22Rv1 (cell line): ENCODE results near the gene GLRX3.

Experiments
- H3K27ac ChIP-seq: fragments of 450-650 bp; 2 replicates; pipeline ENCODE4 v1.5.1; 2017
- ZFX ChIP-seq: fragments of 450-650 bp; IDR thresholded peaks from 2 replicates; pipeline ENCODE4 v1.6.1; 2017; ENCODE audit warnings: antibody characterized with exemption, borderline replicate concordance
- TF ChIP-seq, protein P1 (sequence below): fragments of 450-650 bp; IDR thresholded peaks from 2 replicates; pipeline ENCODE4 v1.5.1; 2017; ENCODE audit warnings: mild to moderate bottlenecking

The GLRX3 gene

DNA sequence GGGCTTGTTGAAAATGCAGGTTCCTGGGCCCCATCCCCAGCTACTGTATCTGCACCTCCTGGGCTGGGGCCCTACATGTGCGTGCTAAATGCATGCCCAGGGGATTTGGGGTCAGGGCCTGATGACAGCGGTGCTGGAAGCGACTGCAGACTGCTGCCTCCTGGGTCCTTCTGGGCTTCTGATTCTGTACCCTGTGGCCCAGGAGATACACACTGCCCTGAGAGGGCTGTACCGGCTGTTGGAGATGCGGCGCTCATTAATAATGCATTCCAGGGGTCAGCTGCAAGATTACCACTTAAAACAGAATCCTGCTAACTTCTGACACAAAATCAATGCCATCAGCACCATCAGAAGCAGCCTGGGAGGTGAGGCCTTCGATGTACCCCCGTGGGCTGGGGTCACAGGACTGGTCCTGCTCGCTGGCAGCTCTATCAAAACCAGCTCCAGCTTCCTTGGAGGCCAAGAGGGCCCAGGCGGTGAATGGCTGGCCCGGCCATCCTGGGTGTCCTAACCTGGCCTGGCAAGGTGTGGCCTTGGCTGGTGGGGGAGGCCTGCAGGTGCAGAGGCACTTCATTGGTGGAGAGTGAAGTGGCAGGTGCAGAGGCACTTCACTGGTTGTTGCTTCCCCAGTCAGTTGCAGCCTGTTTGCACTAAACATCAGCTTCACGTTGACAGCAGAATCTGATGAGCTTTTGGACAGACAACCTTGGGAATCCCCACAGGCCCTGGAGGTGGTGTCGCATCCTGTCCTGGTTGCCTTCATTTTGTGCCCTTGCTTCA, 79.2 kb downstream of the GLRX3 start:
- H3K27ac ChIP-seq = no peak overlapping the region
- TF ChIP-seq, protein P1, sequence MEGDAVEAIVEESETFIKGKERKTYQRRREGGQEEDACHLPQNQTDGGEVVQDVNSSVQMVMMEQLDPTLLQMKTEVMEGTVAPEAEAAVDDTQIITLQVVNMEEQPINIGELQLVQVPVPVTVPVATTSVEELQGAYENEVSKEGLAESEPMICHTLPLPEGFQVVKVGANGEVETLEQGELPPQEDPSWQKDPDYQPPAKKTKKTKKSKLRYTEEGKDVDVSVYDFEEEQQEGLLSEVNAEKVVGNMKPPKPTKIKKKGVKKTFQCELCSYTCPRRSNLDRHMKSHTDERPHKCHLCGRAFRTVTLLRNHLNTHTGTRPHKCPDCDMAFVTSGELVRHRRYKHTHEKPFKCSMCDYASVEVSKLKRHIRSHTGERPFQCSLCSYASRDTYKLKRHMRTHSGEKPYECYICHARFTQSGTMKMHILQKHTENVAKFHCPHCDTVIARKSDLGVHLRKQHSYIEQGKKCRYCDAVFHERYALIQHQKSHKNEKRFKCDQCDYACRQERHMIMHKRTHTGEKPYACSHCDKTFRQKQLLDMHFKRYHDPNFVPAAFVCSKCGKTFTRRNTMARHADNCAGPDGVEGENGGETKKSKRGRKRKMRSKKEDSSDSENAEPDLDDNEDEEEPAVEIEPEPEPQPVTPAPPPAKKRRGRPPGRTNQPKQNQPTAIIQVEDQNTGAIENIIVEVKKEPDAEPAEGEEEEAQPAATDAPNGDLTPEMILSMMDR = no peak
- TF ChIP-seq ZFX = no peak

DNA sequence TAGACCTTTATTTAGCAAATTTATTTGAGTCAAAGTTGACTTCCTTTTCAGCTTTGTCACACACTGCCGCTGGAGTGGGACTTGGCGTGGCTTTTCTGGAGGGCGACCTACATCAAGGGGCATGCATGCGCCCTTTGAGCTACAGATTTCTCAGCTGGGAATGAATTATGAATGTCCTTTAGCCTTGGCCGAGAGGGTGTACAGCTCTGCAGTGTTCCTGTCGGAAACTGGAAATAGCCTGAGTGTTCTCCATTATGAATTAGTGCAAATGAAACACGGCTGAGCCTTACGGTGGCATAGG, 79.7 kb downstream of the GLRX3 start:
- no peak overlapping the region for H3K27ac ChIP-seq
- TF ChIP-seq, protein P1 = no peak
- TF ChIP-seq ZFX = no peak

DNA sequence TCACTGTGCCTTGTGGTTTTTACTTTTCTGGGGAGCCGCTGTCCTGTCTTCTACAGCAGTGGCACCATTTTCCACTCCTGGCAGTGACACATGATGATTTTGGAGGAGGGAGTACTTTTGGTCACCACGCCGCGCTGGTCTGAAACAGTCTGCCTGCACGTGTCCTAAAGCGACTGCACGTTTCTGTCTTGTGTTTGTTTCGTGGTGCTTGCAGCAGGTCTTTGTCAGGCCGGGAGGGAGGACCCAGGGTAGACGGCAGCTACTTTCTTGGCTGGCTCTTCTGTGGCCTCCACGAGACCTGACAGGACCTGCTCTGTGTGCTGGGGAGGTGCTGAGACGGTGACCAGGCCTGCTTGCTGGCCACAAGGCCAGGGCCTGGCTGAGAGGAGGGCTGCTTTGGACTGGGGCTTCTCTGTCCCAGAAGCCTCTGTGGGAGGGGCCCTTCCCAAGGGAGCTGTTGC, 82.0 kb downstream of the GLRX3 start:
- TF ChIP-seq, protein P1 = no peak
- TF ChIP-seq ZFX = no peak

DNA sequence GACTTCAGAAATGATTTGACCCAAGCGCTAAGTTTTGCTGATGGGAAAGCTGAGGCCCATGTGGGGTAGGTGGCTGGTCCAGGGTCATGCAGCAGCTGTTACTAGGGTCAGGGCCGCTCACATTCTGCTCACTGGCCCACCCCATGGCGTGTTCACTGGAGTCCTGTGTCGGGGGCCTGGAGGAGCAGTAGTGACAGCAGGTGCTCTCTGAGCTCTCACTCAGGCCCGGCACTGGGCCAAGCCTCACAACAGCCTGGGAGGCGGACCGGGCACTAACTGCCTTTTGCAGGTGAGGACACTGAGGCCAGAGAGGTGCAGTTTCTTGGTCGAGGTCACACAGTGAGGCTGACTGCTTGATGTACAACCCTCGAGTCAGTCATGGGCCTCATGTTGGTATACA, 82.7 kb downstream of the GLRX3 start:
- no peak overlapping the region for H3K27ac ChIP-seq
- TF ChIP-seq, protein P1 = no peak
- no peak for TF ChIP-seq ZFX

More for the DNA sequence above, 82.0 kb downstream of the GLRX3 start:
- H3K27ac ChIP-seq = no peak overlapping the region

DNA sequence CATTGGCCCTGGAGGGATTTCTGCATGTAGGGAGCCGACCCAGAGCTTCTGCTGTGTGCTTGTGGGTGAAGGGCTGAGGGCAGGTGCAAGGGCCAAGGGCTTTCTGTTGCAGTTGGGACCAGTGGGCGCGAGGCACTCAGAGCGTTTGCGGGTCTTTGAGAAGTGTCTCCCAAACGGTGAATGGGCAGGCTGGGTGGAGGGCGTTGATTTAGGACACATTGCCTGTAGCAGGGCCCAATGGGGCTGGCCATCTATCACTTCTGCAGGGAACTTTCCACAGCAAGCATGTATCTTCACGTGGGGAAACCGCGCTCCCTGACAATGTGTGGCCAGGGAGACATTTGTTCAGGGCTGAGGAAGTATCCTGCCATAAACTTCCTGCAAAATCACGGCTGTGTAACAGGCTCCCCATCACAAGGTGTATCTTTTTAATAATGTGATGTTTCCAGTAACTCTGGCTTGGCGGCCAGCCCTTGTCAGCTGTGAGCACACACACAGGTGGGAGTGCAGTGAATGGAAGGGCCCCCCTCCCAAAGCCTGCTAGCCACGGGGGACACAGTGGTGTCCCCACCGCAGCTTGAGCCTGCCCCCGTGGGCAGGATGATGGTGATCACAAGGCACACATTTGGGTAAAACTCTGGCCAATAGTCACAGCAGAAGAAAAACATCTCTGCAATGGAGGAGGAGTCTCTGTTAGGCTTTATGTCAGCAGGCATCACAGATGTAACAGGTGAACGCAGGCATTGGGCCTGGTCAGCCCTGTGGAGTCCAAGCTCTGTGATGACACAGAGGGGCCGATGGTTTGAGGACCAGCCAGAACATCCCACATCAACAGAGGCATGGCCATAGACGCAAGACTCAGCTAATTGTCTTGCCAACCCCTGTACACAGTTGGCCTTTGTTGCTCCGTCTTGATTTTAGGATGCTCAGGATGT, 84.3 kb downstream of the GLRX3 start:
- TF ChIP-seq, protein P1 = no peak
- TF ChIP-seq ZFX = no peak
- no peak overlapping the region for H3K27ac ChIP-seq

DNA sequence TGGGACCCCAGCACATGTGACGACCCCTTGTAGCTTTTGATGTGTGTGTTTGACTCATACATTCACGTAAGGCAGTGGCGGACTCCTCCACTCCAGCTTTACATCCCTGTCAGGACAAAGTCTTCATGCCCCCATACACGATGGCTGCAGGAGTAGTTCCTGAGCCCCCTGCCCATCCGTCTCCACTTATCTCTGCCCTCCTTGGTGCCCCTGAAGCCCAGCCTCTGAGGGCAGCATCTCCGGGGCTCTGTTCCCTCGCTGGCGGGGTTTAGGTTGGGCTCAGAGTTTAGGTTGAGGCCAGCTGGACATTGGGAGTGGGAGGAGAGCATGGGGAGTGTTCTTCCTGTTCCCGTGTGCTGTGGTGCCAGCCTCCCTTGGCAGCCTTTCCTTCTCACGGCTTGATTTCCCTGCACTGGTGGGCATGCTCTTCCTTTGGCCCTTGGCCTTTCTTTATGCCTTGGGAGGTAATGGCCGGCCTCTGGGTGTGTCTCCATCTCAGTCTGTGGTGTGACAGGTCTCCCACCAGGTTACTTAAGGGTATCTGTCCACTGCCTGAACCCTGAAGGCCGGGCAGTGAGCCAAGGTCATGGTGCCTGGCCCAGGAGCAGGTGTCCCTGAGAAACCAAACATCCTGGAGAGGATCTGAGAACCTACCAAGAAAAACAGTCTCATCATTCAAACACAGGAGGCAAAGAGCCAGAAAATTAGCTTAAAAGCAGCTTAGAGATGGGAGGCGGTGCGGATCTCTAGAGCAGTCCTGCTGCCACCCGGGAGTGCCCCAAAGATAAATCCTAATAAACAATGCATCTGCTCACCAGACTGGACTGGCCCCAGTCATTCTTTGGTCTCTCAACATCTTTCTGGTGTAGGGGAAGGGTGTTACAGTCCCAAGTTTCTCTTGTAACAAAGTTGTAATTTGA, 85.5 kb downstream of the GLRX3 start:
- no peak overlapping the region for H3K27ac ChIP-seq
- no peak for TF ChIP-seq ZFX
- TF ChIP-seq, protein P1 = no peak
